Hematopoietic multipotent progenitor cell treated with erythropoietin and hydrocortisone succinate and interleukin-3 and kit ligand, for 4 days (in vitro differentiated cells): ENCODE results near the gene TSTD1.
"Not testable (repeated sequence)": the region's sequence is repeated elsewhere in the genome, so short reads cannot be mapped to it uniquely, and the experiment has no call there.

ENCODE experiments used
- DNase-seq: peaks from one replicate; pipeline ENCODE4 v3.0.0-alpha.2; 2015

Gene TSTD1

DNA sequence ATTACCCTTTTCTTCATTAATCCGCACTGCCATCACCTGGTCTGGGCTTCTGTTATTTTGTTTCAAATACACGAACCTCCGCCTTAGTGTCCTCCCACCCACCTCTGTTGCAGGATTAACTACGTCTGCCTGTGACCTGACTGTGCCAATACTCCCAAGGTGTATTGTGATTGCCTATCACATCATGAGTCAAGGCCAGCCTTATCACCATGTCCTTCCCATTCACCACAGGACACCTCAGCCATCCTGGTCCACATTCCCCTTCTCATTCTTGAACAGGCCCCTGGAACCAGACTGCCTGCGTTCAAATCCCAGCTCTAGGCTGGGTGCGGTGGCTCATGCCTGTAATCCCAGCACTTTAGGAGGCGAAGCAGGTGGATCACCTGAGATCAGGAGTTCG lies 32.2 kb downstream of the TSTD1 start:
- DNase-seq: no peak

DNA sequence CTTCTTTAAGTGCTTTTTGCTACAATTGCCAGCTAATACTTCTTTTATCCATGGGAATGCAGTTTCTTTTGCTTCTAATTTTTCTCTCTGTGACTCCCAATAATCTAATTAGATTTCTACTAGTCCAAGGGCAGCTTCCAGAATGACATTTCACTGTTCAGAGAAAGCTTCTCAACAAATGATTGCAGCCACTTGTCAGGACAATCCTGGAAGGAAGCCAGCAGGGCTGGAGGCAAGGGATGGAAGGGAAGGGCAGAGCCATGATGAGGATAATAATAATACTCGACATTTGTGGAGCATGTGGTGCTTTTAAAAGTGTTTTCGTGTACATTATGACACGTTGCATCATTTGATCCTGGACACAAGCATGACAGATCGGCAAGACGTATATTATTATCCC lies 37.2 kb downstream of the TSTD1 start:
- no peak for DNase-seq

DNA sequence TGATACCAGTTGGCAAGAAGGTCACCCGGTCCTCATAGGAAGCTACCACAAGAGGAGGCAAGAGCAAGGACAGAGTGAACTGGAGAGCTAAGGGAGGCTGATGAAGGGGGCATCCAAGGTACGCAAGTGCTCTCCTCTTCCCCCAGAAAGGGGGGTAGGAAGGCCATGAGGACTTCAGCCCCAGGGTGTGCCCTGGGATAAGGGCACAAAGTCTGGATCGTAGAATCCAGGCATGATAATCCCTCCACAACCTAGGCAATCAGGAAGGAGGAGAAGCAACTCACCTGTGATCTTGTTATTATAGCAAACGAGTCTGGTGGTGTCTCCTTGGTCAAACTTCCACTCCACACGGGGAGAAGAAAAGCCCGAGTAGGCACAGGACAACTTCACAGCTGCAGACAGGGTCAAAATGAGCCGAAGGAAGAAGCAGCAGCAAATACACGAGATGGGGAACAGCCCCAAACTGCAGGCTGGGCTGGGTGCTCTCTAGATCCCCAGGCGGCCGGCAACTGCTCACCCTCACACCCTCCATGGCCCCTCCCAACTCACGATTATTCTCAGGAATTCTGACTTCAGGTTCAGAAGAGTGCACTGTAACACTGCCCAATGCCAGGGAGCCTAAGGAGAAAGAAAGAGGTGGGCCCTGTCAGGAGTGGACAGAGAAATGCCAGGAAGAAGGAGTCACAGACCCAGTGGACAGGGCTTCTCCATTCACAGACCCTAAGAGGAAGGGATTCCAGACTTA lies 37.9 kb downstream of the TSTD1 start:
- DNase-seq: no peak

DNA sequence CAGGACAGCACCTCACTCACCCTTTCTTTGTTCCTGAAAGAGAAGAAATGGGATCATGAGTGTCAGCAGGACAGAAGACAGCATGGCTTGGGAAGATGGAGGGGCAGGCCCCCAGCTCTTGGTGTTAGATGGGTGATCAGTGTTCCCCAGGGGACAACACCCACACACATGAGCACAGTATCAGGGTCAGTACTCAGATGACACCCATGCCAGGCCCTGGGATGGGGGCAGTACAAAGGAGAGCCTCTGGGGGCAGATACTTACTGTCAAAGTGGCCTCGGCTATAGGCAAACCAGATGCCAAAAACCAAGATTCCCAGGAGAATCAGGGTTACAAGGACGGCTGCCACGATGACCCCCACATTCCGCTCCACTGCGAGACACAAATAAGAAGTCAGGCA lies 39.4 kb downstream of the TSTD1 start:
- no peak for DNase-seq

DNA sequence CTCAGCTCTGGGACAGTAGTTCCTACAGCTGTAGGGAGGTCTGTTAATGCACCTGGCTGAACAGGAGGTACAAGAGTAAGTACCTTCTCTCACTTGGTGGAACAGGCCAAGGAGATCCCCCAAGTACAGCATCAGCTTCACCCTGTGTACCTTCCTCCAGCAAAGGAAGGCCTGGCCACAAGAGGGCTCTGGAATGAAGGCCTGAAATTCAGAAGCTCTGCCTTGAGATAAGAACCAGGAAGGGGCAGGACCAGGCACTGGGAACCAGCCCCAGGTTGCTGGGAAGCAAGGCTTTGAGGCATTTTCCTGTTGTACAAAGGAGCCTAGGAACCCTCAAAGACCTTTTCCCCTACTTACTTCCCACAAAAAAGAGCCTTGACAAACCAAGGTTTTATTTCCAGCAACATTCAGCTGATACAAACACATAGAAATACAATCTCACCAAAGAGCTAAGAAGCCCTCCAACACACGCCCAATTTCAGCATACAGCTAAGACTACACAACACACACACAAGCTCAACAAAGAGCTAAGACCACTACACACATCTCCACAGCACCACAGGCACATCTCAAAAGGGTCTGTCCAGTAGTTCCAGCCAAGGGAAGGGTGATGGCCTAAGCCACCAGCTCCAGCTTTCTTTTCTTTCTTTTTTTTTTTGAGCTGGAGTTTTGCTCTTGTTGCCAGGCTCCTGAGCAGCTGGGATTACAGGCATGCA lies 41.3 kb downstream of the TSTD1 start:
- DNase-seq: peak; percentile 87

DNA sequence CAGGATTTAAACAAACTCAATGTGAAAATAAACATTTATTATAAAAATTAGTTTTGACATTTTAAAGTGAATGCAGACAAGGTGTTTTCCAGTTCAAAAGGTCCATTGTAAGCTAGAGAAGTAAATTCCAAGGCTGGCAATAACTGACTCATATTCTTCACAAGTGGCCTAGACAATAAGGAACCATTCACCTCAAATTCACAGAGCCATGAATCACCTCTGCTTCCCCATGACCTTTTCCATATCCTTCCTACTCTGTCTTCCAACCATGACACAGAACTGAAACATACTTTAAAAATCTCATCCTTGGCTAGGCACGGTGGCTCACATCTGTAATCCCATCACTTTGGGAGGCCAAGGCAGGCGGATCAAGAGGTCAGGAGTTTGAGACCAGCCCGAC lies 42.6 kb downstream of the TSTD1 start:
- DNase-seq: no peak

DNA sequence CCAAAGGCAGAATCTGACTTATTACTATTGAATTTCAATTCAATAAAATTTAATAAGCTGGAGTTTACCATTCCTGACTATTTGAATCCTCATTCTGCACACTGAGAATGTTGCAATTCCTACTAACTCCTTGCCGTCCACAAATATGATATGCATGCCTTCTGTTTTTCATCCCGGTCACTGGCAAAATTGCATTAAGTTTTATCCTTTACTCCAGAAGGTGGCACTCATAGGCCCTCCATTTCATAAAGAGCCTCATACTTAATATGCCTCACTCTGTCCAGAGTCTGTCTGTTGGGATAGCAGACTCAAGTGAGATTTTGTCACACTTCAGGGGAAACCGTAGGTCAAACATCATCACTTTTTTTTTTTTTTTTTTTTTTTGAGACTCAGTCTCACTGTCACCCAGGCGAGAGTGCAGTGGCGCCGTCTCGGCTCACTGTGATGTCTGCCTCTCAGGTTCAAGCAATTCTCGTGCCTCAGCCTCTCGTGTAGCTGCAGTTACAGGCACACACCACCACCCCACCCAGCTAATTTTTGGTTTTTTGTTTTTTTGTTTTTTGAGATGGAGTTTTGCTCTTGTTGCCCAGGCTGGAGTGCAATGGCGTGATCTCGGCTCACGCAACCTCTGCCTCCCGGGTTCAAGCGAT lies 45.1 kb downstream of the TSTD1 start:
- peak; percentile 74 for DNase-seq

DNA sequence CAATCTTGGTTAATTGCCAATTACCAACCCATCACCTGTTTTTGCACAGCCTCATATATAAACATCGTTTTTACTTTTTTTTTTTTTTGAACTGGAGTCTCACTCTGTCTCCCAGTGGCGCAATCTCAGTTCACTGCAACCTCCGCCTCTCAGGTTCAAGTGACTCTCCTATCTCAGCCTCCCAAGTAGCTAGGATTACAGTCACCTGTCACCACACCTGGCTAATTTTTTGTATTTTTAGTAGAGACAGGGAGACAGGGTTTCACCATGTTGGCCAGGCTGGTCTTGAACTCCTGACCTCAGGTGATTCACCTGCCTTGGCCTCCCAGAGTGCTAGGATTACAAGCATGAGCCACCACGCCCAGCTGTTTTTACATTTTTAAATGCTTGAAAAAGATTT lies 46.7 kb downstream of the TSTD1 start:
- not testable (repeated sequence) for DNase-seq
